ENCODE measurements around the gene LRRFIP1.

LRRFIP1 gene

DNA sequence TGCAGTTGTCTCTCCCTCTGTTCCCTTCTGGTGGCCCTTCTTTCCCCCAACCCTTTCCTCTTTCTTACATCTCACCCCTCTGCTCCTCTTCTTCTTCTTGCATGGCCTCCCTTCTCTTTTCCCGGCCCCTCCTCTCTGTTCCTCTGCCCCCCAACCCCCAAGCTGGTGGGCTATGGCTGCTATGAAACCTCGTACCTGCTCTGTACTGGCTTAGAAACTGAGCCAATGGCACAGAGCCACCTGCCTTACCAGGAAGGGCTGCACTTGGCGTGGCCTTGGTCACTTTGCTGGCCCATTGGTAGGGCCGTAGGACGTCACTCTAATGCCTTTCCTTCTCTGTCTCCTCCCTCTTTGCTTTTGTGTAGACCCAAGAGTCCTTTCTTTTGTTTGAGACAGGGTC is 78.9 kb downstream of the LRRFIP1 start:
- H3K27ac ChIP-seq = no peak overlapping the region

DNA sequence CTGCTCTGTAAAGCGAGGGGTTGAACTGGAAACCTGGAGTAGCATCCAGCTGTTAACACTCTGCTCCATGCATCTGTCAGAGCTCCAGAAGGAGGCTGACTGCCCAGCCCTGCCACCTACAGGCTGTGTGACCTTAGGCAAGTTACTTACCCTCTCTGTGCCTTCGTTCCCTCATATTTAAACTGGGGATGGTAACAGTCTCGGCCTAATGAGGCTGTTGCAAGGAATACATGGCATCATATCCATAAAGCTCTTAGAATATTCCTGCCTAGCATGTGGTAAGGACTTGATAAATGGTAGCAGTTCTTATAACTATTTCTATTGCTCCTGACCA is 80.6 kb downstream of the LRRFIP1 start:
- TF ChIP-seq, protein P1, sequence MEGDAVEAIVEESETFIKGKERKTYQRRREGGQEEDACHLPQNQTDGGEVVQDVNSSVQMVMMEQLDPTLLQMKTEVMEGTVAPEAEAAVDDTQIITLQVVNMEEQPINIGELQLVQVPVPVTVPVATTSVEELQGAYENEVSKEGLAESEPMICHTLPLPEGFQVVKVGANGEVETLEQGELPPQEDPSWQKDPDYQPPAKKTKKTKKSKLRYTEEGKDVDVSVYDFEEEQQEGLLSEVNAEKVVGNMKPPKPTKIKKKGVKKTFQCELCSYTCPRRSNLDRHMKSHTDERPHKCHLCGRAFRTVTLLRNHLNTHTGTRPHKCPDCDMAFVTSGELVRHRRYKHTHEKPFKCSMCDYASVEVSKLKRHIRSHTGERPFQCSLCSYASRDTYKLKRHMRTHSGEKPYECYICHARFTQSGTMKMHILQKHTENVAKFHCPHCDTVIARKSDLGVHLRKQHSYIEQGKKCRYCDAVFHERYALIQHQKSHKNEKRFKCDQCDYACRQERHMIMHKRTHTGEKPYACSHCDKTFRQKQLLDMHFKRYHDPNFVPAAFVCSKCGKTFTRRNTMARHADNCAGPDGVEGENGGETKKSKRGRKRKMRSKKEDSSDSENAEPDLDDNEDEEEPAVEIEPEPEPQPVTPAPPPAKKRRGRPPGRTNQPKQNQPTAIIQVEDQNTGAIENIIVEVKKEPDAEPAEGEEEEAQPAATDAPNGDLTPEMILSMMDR (IDR thresholded peaks at IDR 0.05) = no peak
- H3K9ac ChIP-seq = no peak overlapping the region
- H3K4me3 ChIP-seq (ENCODE audit: low read depth, low read length) = no peak overlapping the region

More for the DNA sequence above, 78.9 kb downstream of the LRRFIP1 start:
- TF ChIP-seq, protein P1 (IDR thresholded peaks at IDR 0.05) = no peak
- H3K9ac ChIP-seq = no peak overlapping the region
- no peak overlapping the region for H2AFZ ChIP-seq
- H3K36me3 ChIP-seq (ENCODE audit: control insufficient read depth, insufficient read depth, low read length) = no peaks in the 10 kb centered on the region
- no peak overlapping the region for H3K4me2 ChIP-seq (ENCODE audit: low read length)
- peaks cover 28% of the 10 kb centered on the region for H3K4me1 ChIP-seq
- peaks cover 56% of the 10 kb centered on the region for H3K79me2 ChIP-seq
- H3K27me3 ChIP-seq (ENCODE audit: control insufficient read depth, insufficient read depth, low read length) = no peaks in the 10 kb centered on the region
- no peaks in the 10 kb centered on the region for H3K9me3 ChIP-seq (ENCODE audit: control insufficient read depth, low read length)
- no peak overlapping the region for H3K4me3 ChIP-seq (ENCODE audit: low read depth, low read length)

GRCh38 chr2:237708491-237708890 is 81.1 kb downstream of the LRRFIP1 start:
- peaks cover 13% of the 10 kb centered on the region for H3K4me1 ChIP-seq
- H3K79me2 ChIP-seq = peaks cover 61% of the 10 kb centered on the region
- H3K36me3 ChIP-seq (ENCODE audit: control insufficient read depth, insufficient read depth, low read length) = no peaks in the 10 kb centered on the region
- peak overlapping the region; percentile 65 for H3K27ac ChIP-seq
- H3K4me2 ChIP-seq (ENCODE audit: low read length) = no peak overlapping the region
- TF ChIP-seq, protein P1 (IDR thresholded peaks at IDR 0.05) = no peak
- no peak overlapping the region for H2AFZ ChIP-seq
- no peaks in the 10 kb centered on the region for H3K9me3 ChIP-seq (ENCODE audit: control insufficient read depth, low read length)
- no peaks in the 10 kb centered on the region for H3K27me3 ChIP-seq (ENCODE audit: control insufficient read depth, insufficient read depth, low read length)
- H3K4me3 ChIP-seq (ENCODE audit: low read depth, low read length) = no peak overlapping the region
- no peak overlapping the region for H3K9ac ChIP-seq

More for the DNA sequence above, 80.6 kb downstream of the LRRFIP1 start:
- H3K4me1 ChIP-seq = peaks cover 17% of the 10 kb centered on the region
- no peaks in the 10 kb centered on the region for H3K36me3 ChIP-seq (ENCODE audit: control insufficient read depth, insufficient read depth, low read length)
- no peaks in the 10 kb centered on the region for H3K27me3 ChIP-seq (ENCODE audit: control insufficient read depth, insufficient read depth, low read length)
- H2AFZ ChIP-seq = peak overlapping the region; percentile 1
- H3K27ac ChIP-seq = peak overlapping the region; percentile 65
- H3K4me2 ChIP-seq (ENCODE audit: low read length) = peak overlapping the region; percentile 25
- H3K79me2 ChIP-seq = peaks cover 57% of the 10 kb centered on the region
- H3K9me3 ChIP-seq (ENCODE audit: control insufficient read depth, low read length) = no peaks in the 10 kb centered on the region

GRCh38 chr2:237708961-237709360 is 81.6 kb downstream of the LRRFIP1 start:
- TF ChIP-seq, protein P1 (IDR thresholded peaks at IDR 0.05) = no peak
- H3K9ac ChIP-seq = no peak overlapping the region
- H3K4me3 ChIP-seq (ENCODE audit: low read depth, low read length) = no peak overlapping the region
- no peak overlapping the region for H2AFZ ChIP-seq
- H3K27ac ChIP-seq = no peak overlapping the region
- peaks cover 10% of the 10 kb centered on the region for H3K4me1 ChIP-seq
- H3K9me3 ChIP-seq (ENCODE audit: control insufficient read depth, low read length) = no peaks in the 10 kb centered on the region
- no peaks in the 10 kb centered on the region for H3K27me3 ChIP-seq (ENCODE audit: control insufficient read depth, insufficient read depth, low read length)
- H3K4me2 ChIP-seq (ENCODE audit: low read length) = no peak overlapping the region
- H3K79me2 ChIP-seq = peaks cover 56% of the 10 kb centered on the region
- no peaks in the 10 kb centered on the region for H3K36me3 ChIP-seq (ENCODE audit: control insufficient read depth, insufficient read depth, low read length)

GRCh38 chr2:237711458-237712150 is 84.2 kb downstream of the LRRFIP1 start:
- no peak overlapping the region for H3K4me3 ChIP-seq (ENCODE audit: low read depth, low read length)
- H3K4me1 ChIP-seq = peaks cover 7% of the 10 kb centered on the region
- H3K79me2 ChIP-seq = peaks cover 37% of the 10 kb centered on the region
- H3K27me3 ChIP-seq (ENCODE audit: control insufficient read depth, insufficient read depth, low read length) = no peaks in the 10 kb centered on the region
- no peak overlapping the region for H2AFZ ChIP-seq
- H3K4me2 ChIP-seq (ENCODE audit: low read length) = no peak overlapping the region
- no peak overlapping the region for H3K9ac ChIP-seq
- TF ChIP-seq, protein P1 (IDR thresholded peaks at IDR 0.05) = no peak
- H3K9me3 ChIP-seq (ENCODE audit: control insufficient read depth, low read length) = no peaks in the 10 kb centered on the region
- no peaks in the 10 kb centered on the region for H3K36me3 ChIP-seq (ENCODE audit: control insufficient read depth, insufficient read depth, low read length)
- H3K27ac ChIP-seq = no peak overlapping the region

Data from parathyroid adenoma (tissue), 2 donors.